Kidney tubule cell (primary cell): ENCODE data around the gene BPI.
A peak's percentile ranks its signal among the peaks of the same experiment; 100 is the strongest.
"Not testable (repeated sequence)": the region's sequence is repeated elsewhere in the genome, so short reads cannot be mapped to it uniquely, and the experiment has no call there.

ENCODE experiments used
- DNase-seq: peaks from one replicate; pipeline ENCODE4 v3.0.0-alpha.2; 2018; ENCODE audit warnings: low spot score

BPI gene

DNA sequence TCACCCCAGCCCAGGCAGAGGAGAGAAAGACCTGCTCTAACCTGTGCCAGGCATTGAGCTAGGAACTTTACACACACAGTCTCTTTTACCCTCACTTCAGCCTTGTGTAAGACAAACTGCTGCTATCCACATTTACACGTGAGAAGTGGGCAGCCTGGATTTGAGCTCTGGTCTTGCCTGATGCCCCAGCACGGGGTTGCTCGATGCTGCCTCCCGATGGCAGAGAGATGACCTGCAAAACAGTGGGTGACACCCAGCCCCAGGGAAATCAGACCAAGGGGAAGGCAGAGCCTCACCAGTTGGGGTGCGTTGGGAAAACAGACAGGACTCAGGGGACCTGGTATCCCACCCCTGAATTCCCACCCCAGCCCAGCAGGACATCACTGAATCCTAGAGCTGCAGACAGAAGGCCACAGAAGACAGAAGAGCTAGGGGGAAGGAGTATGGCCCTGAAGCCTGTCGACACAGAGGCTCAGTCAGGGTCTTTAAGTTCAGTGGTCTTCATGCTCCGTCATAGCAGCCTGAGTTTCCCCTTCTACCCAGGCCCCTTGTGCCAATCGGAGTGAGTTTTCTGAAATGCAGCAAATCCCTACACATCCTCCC lies 990 bp downstream of the BPI start:
- peak; percentile 43 for DNase-seq

DNA sequence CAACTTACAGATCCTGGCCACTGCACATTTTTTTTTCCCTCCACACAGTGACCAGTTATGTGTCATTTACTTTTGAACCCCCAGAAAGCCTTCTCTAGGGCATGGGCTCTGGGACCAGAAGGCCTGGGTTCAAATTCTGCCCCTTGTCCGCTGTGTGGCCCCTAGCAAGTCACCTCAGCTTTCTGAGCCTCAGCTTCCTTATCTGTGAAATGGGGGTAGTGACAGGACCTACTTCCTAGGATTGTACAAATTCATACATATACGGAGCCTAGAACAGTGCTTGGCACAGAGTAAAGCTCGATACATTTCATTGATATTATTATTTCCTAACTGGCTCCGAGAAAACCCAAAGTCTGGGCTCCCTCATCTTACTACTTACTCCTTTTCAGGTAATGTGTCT lies 1.6 kb downstream of the BPI start:
- DNase-seq: no peak

DNA sequence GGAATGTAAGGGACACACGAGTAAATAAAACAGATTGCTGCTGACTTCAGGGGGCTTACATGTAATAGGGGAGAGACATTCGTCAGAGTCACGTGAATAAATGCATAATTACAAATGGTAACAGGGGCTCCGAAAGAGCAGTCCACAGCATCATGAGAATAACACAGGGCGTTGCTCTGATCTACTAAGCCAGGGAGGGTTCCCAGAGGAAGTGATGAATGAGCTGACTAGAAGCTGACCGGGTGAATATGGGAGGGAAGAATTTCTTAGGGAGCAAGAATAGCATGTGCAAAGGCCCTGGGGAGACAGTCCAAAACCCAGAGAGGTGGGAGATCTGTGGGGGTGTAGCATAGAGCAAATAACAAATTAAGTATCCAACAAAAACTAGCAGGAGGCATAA lies 2.4 kb downstream of the BPI start:
- no peak for DNase-seq

DNA sequence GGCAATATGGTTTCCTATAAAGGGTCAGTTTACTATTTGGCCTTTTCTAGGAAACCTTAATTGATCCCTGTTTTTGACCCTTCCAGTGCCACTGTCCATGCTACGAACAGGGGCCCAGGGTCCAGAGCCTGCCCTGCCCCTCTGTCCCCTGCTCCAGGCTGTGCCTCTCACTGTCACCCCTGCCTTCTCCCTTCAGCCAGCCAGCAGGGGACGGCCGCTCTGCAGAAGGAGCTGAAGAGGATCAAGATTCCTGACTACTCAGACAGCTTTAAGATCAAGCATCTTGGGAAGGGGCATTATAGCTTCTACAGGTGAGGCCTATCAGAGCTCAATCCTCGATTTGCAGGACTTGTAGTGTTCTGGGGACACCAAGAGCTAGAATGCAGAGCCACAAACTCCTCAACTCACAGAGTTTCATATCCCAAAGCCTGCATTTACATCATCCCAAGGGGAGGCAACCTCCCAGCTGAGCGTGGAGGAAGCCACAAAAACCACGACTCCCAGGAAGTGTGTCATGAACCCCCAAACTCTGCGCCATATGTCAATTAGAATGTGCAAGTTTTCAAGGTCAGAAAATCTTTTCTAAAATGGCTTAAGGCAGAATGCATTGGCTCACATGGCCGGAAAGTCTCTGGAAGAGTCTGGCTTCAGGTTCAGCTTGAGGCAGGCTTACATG lies 3.6 kb downstream of the BPI start:
- peak; percentile 8 for DNase-seq

DNA sequence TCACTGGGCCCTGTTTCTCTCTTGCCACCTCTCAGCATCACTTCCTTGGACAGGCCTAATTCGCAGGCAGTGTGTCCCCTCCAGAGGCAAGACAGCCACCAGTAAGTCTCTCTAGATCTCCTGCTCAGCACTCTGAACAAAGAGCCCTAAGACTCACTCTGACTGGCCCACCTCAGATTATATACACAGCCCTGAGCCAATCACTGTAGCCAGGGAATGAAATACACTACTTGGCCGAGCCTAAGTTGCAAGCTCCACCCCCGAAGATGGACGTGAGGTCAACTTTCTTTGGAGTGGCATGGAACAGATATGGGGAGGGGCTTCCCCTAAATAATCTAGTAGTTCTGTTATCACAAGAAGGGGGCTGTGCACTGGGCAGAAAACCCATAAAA lies 4.1 kb downstream of the BPI start:
- DNase-seq: no peak

DNA sequence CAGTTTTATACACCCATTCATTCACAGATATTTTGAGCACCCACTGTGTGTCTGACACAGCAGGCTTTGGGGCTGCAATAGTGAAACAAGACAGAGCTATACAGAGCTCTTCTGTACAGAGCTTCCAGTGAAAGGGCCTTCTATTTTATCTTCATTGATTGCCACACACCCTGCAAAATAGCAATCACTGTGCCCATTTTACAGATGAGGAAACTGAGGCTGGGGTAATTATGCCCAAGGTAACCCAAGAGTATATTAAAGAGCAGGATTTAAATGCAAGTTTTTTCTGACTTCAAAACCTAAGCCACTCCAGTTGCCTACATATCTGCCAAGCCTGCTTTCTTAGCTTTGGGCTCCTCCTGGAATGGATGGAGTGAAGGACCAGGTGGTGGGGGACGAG lies 4.5 kb downstream of the BPI start:
- DNase-seq: no peak

DNA sequence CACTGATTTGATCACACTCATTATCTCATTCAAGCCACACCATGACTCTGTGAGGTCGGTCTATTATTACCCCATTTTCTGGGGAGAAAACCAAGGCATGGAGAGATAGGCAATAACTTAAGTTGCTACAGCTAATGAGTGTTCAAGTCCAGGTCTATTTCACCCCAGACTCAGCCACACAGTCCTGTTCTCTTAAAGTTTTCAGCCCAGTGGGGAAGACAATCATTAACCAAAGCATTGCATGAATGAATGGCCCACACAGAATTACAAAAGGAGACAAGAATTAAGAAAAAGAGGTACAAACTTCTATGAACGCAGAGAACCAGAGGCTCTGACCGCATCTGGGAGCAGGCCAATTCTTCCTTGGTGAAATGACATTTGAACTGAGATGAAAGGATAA lies 7.1 kb downstream of the BPI start:
- DNase-seq: peak; percentile 41

DNA sequence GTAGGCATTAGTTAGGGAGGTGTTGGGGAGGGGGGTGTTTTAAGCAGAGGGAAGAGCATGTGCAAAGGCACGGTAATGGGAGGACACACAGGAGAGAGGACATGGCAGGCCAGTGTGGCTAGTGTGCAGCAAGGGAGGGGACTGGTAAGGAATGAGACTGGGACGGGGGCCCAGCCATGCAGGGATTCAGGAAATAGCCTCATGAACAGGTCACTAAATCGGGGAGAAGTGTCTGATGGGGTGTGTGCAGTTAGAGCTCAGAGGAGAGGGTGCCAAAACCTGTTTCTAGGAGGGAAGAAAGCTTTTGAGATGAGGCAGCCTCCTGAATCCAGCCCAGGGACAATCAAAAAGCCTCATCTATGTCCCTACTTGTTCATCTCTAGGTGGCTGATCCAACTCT lies 7.5 kb downstream of the BPI start:
- no peak for DNase-seq

DNA sequence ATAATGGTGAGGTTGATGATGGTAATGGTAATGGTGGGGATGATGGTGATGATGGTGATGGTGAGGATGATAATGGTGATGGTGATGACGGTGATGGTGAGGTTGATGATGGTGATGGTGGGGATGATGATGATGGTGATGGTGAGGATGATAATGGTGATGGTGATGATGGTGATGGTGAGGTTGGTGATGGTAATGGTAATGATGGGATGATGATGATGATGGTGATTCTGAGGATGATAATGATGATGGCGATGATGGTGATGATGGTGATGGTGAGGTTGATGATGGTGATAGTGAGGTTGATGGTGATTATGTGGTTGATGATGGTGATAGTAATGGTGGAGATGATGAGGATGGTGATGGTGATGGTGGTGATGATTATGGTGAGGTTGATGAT lies 9.7 kb downstream of the BPI start:
- DNase-seq: no peak

DNA sequence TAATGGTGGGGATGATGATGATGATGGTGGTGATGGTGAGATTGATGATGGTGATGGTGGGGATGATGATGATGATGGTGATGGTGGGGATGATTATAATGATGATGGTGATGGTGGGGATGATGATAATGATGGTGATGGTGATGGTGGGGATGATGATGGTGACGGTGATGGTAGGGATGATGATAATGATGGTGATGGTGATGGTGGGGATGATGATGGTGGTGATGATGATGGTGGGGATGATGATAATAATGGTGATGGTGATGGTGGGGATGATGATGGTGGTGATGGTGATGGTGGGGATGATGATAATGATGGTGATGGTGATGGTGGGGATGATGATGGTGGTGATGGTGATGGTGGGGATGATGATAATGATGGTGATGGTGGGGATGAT lies 10.4 kb downstream of the BPI start:
- not testable (repeated sequence) for DNase-seq

DNA sequence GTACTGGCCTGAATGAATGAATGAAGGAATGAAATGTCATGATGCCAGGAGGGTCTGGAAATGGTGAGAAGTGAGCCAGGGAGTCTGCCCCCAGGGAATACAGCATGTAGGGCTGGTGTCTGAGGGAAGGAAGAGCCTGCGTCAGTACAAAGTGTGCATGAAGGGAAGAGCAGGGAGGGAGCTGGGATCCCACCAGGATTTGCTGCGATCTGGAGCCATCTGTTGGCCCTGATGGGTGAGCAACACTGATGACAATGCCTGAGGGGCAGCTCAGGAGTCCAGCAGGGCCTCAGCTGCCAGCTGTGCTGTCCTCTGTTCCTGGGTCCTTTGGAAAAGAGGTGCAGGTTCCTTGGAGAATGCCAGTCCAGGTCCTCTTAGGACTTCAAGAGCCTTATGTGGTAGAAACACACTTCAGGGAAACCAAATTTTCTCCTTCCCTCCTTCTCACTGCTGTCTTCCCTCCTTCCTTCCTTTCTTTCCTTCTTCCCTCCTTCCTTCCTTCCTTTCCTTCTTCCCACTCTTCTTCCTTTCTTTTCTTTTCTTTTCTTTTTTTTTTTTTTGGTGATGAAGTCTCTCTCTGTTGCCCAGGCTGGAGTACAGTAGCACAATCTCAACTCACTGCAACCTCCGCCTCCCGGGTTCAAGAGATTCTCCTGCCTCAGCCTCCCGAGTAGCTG lies 11.5 kb downstream of the BPI start:
- DNase-seq: no peak

DNA sequence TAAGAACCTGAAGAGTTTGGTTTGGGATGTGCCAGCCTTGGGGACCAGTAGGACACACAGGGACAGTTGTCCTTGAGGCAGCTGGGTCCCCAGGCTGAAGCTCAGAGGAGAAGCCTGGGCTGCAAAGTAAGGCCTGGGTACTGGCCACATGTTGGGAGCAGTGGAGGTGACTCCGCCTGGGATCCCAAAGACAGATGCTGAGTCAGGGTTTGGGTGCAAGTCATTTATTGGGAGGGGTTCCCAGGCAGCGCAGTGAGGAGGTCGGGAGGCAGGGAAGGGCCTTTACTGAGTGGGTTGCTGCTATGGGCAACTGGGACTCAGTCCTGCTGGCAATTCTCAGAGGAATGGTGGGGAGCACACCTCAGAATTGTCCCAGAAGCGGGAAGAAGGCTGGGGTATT lies 12.4 kb downstream of the BPI start:
- no peak for DNase-seq

DNA sequence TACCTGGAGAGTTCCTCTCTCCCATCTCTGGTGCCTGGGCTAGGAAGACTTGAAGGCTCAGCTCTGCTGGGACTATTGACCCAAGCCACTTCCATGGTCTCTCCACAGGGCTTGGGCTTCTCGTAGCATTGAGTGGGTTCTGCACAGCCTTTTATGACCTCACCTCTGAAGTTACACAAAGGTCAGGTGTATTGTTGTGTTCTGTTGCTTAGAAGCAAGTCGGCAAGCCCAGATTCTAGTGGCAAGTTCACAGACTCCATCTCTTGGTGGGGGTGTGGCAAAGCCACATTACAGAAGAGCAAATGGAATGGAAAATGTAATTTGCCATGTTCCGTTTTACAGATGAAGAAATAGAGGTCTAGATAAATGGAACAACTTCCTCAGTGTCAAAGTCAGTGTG lies 13.5 kb downstream of the BPI start:
- no peak for DNase-seq

DNA sequence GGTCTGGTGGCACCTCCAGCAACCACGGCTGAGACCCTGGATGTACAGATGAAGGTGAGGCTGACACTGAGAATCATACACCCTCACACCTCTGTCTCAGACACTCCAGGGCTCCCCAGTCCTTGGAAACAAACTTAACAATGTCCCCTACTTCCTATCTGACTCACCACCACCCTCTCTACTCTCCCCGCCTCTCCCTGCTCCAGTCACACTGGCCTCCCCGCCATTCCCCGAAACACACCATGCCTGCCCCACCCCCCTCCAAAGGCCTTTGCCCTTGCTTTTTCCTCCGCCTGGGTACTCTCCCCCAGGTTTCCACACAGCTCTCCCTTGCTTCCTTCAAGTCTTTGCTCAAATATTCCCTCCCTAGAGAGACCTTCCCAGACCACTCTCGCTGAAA lies 16.3 kb downstream of the BPI start:
- no peak for DNase-seq

DNA sequence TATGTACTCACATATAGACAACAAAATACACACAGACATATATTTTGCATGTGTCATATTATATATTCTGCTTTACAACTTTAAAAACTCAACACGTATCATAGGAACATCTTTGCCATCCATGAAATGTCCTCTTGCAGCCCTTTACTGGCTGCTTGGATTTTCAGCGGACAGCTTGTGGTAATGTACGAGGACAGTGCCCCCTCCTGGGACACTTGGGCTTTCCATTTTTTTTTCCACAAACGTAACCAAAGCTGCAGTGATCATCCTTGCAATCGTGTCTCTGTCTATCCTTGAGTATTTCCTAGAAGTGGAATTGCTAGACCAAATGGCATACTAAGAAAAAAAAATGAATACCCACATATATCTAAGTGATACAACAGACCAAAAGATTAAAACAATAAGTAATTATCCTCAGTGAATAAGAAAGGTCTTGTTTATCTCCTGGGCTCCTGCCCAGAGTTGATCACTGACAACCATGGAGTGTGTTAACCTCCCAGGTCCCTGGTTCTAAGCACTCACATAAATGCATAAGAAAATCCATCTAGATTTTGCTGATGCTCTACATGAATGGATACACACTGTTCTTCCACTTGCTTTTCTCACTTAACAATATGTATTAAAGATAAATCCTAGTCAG lies 18.1 kb downstream of the BPI start:
- DNase-seq: peak; percentile 54

DNA sequence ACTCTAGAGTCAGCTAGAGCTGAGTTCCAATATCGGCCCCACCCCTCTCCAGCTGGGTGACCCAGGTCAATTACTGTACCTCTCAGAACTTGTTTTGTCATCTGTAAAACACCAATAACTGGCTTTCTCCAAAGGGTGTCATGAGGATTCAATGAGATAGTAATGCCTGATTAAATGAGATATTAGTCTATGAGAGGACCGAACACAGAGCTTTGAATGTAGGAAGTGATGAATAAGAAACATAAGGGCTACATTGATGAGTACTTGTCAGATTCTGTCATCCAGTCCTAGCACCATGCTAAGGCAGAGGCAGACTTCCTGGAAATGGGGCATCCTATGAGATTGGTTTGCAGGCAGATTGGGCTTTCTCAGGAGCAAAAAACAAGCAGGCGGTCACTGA lies 20.2 kb downstream of the BPI start:
- no peak for DNase-seq

DNA sequence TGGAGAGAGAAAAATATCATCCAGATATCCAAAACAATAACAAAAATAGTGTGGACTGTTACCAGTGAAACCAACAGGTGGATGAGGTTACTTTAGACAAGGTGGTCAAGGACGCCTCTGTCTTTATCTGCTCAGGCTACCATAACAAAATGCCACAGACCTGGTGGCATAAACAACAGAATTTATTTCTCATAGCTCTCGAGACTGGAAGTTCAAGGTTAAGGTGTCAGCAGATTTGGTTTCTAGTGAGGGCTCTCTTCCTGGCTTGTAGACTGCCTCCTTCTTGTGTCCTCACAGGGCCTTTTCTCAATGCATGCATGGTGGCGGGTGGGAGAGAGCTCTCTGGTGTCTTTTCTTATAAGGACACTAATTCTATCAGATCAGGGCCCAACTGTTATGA lies 21.2 kb downstream of the BPI start:
- no peak for DNase-seq

DNA sequence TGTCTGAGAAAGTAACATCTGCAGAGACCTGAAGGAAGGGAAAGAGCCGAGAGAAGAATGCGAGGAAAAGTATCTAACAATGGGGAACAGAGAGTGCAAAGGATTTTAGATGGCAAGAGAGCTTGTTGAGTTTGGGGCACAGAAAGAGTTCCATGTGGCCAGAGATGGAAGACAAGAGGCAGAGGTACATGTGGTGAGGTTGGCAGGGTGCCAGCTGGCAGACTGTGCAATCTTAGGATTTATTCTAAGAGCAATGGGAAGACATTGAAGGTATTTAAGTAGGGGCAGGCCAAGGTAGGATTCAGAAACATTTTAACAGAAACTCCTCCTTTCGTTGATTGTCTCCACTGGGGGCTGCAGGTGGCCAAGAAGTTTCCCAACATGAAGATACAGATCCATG lies 21.9 kb downstream of the BPI start:
- no peak for DNase-seq

DNA sequence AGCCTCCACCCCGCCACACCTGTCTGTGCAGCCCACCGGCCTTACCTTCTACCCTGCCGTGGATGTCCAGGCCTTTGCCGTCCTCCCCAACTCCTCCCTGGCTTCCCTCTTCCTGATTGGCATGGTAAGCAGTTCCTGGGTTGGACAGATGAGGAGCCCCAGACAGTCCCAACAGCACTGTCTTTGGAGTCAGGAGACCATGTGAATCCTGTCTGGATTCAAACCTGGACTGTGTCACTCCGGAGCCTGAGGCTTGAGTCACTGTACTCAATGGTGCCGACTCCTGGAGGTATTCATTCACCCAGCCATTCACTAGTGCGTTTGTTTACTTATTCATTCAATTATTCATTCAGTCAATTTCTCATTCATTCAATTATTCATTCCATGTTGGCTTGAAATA lies 22.4 kb downstream of the BPI start:
- DNase-seq: peak; percentile 67

DNA sequence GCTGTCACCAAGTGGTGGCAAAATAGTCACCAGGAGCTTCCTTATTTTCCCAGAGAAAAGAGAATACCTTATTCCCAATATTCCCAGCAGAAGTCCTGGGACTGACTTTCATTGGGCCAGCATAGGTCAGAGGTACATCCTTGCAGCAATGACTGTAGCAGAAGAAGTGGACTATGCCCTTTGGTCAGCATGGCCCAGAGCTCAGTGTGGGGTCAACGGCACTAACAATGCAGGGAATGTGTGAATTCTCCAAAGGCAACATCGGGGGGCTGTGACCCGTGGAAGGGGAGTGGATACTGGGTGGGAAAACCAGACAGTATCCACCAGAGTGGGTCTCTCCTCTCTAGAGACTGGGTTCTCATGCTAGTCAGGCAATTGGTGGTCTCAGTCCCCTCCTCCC lies 26.7 kb downstream of the BPI start:
- no peak for DNase-seq

DNA sequence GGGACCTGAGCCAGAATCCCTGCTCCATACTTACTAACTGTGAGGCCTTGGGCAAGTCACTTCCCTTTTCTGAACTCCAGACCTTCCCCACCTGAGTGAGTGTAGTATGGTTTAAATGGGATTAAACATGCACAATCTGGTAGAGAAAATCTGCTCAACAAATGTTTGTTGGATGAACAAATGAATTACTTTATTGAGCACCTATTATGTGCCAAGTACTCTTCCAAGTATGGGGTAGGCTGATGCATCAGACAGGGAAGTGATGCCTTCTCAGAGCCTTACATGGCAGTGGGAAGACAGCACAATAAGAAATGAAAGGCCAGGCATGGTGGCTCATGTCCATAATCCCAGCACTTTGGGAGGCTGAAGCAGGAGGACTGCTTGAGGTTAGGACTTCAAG lies 27.3 kb downstream of the BPI start:
- DNase-seq: no peak

DNA sequence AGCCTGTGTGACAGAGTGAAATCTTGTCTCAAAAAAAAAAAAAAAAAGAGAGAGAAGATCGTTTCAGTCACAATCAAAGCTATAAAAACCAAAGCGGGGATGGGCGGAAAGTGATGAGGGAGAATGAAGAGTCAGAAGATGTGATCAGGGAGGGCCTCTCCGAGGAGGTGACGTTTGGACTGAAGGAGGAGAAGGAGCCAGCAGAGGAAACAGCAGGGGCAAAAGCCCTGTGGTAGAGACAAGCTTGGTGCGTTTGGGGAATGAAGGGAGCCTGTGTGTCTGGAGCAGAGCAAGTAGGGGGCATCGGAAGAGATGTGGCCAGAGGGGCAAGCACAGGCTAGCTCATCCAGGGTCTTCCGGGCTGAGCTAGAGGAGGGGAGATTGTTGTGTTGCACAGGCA lies 27.9 kb downstream of the BPI start:
- no peak for DNase-seq

DNA sequence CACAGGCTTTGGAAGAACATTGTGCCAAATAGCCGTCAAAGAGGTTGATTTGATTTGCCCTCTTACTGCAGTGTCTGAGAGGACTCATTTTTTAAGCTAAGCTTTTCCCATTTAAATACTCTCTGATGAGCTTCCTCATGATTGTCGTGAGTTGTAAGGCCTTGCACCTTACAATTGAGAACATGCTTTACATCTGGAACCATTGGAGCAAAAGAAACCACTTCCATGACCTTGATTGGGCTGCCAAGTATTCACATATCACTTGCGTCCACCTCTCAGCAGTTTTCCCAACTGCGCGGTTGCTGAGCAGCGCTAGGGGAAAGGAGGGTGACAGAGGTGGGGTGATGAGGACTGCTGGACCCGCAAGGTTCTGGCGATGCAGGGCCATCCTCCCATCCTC lies 30.1 kb downstream of the BPI start:
- no peak for DNase-seq
